GM21390 (cell line): ENCODE results near the gene KAT5.
"Not testable (repeated sequence)": the region's sequence is repeated elsewhere in the genome, so short reads cannot be mapped to it uniquely, and the experiment has no call there.

Experiments
- ATAC-seq: cut with Tn5 transposase; IDR thresholded peaks from one replicate; pipeline ENCODE4 v1.9.1; 2021; ENCODE audit not compliant: unreplicated experiment

The KAT5 gene

GRCh38 chr11:65743681-65744025 is 31.6 kb downstream of the KAT5 start:
- ATAC-seq, result no peak

GRCh38 chr11:65744026-65744698 is 32.1 kb downstream of the KAT5 start:
- no peak for ATAC-seq

- no peak for ATAC-seq
These were observed 32.6 kb downstream of the KAT5 start for GRCh38 chr11:65744699-65745042.

GRCh38 chr11:65745049-65745448 is 33.0 kb downstream of the KAT5 start:
- ATAC-seq, result no peak

GRCh38 chr11:65762169-65762568 is 50.1 kb downstream of the KAT5 start:
- not testable (repeated sequence) for ATAC-seq

GRCh38 chr11:65762816-65763215 is 50.8 kb downstream of the KAT5 start:
- not testable (repeated sequence) for ATAC-seq

GRCh38 chr11:65764434-65764833 is 52.4 kb downstream of the KAT5 start:
- ATAC-seq, result no peak

- ATAC-seq, result no peak
These were observed 54.5 kb downstream of the KAT5 start for GRCh38 chr11:65766535-65766934.

- no peak for ATAC-seq
These were observed 55.4 kb downstream of the KAT5 start for GRCh38 chr11:65767406-65767805.

- ATAC-seq, result not testable (repeated sequence)
These were observed 55.8 kb downstream of the KAT5 start for GRCh38 chr11:65767806-65768205.
